Measurements from ENCODE around the gene DGUOK.

DGUOK gene

DNA sequence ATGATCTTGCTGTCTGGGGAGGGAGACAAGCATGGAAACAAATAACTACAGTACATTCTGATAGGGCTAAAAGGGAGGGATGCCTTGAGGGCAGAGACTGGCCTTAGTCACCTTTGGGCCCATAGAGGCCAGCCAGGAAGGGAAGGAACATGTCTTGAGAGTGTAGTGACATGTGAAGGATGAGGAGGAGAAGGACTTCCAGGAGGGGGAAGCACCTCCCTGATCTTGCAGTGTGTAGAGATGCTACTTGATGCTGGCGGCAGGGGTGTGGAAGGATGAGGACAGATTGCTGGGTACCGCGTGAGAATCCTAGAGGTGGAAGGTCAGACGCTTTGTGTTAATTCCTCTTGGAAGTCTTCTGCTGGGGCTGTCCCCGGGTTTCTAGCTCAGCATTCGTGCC, 71.1 kb downstream of the DGUOK start:
- DNase-seq (ENCODE audit: low read depth in 2 of 2), result no peak

- DNase-seq (ENCODE audit: low read depth in 2 of 2), result no peak
Observed at GRCh38 chr2:73998451-73998850, 71.8 kb downstream of the DGUOK start.

- DNase-seq (ENCODE audit: low read depth in 2 of 2), result no peak
Observed at GRCh38 chr2:73998933-73999332, 72.3 kb downstream of the DGUOK start.

DNA sequence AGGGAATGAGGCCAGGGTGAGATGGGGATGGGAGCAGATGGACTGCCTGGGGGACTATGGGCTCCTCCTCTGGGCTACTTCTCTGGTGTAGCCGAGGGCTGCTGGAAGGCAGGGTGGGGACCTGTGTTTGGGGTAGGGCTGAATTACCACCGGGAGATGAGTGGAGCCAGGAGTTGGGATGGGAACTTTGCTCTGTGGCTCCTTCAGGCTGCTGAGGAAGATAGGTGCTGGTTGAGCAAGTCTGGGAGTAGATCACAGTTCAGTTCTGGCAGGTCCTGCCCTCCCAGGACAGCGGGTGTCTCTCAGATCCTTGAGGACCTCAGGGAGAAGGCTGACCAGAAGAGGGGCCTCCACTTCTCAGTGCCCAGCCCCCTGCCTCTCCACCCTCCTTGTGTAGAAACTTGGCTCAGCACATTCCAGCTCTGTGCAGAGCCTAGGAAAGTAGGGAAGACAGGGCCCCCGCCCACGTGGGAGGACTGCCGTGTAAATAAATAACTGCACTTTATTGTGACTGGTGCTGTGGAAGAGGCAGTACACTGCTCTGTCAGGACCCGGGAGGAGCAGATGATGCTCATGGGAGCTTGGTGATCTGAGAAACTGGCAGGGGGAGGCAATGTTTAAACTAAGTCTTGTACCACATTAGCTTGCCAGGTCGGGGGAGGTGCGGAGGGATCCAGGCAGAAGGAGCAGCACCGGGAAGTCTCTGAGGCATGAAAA, 73.4 kb downstream of the DGUOK start:
- DNase-seq (ENCODE audit: low read depth in 2 of 2), result no peak

DNA sequence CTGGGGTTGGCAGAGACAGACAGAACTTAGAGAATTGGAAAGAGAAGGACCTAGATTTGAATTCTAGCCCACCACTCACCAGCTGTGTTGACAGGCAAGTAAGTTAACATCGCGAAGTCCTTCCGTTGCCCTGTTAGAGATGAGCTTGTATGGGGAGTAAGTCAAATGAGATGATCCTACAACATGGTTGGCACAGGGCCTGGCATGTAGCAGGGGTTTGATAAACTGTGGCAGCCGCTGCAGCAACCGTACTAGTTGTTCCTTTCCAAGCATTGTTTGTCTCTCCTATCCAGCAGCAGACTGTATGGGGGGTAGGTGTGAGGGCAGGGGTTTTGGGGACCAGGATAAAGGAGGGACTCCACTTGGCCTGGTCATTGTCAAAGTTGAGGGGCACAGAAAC, 74.0 kb downstream of the DGUOK start:
- no peak for DNase-seq (ENCODE audit: low read depth in 2 of 2)

DNA sequence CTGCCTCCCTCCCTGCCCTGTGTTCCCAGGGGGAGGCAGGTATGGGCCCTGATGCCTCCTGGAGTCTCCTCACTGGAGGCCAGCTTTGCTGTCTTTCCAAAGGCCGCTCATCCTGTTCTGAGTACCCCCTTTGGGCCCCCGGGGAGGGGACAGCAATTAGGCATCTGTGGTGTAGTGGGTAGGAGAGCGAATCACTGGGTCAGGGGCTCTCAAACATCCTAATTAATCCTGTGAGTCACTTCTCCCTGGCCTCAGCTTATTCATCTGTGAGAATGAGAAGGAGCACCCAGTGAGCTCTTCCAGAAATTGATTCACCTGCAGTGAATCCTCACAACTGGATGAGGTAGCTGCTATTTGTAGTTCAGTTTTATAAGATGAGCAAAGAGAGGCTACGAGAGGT, 74.4 kb downstream of the DGUOK start:
- no peak for DNase-seq (ENCODE audit: low read depth in 2 of 2)

DNA sequence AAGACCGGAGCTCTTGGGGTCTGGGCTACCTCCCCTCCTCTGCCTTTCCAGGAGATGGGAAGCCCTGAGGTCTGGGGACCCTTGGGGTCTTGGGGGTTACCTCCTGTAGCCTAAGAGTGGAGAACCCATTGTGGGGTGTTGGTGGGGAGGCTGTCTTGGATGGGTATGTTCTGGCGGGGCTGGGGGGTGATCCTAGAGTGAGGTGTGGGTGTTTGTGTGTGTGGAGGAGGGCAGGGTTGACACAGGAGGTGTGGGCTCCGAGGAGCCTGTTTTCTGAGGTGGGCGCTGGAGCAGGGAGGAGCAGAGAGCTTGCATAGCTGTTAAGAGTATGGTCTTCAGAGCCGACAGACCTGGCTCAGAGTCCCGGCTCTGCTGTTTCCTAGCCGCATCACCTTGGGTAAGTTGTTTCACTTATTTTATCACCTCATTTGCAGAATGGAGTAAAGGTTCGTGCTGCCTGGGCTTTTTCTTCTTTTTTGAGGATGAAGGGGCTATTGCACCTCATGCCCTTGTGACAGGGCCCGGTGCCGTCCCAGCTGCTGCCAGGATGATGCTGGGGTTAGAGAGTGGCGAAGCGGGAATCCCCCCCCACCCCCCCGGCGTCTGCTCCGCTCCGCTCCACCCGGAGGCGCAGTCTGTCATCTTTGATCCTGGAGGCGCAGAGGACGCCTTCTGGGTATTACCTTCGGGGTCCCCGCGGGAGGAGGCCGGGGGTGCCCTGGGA, 75.3 kb downstream of the DGUOK start:
- DNase-seq (ENCODE audit: low read depth in 2 of 2), result no peak

- peak in 1 of 2 donors; percentile 71 for DNase-seq (ENCODE audit: low read depth in 2 of 2)
Observed at GRCh38 chr2:74002505-74003421, 76.1 kb downstream of the DGUOK start.

- DNase-seq (ENCODE audit: low read depth in 2 of 2), result no peak
Observed at GRCh38 chr2:74003494-74004211, 77.0 kb downstream of the DGUOK start.

GRCh38 chr2:74004212-74005182, 77.8 kb downstream of the DGUOK start:
- DNase-seq (ENCODE audit: low read depth in 2 of 2), result no peak

DNA sequence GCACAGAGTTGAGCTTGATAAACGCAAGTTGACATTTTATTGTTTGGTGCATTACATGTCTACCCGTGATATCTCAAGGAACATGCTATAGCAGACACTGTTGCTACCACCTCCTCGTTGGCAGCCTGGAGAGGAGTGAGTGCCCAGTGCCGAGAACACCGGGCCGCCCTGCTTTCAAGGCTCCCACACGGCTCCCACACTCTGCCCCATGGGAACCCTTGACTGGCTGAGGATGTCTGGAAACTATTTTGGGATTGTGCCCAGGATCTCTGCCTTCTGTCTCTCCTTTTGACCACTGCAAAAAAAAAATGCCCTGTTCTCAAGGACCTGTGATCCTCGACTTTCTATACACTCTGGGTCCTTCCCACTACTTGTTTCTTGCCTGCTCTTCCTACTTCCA, 79.1 kb downstream of the DGUOK start:
- DNase-seq (ENCODE audit: low read depth in 2 of 2), result no peak

DNA sequence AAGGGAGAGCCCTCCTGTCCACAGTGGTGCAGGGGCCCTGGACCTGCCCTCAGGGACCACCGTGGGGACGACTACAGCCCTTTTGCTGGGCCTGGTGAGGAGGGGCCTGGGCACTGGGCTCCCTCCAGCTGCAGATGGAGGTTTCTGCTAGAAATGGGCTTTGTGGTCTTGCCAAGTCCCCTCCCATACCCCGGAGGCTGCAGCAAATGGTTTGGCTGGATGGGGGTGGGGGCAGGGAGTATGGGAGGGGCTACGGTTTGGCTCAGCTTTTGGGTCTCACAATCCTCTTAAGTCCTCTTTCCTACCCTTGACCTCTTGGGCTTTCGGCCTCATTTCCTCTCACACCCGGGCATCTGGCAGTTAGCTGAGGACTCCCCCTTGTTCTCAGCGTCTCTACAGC, 79.8 kb downstream of the DGUOK start:
- DNase-seq (ENCODE audit: low read depth in 2 of 2), result no peak

DNA sequence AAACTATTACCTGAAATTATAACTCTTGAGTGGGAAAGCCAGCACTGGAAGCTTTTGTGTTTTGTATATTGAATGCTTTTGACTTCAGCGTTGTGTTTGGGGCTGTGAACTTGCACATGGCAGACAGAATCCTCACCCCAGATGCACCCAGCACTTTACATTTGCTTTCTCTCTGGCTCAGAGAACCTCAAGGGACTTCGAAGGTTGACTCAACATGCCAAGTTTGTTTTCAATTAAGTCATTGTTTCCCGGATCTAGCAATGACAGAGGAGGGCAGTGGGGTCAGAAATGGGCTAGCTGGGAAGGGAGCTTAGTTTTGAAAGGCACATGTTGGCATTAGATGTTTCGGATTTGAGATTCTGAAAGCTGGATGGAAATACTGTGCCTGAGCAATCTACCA, 80.4 kb downstream of the DGUOK start:
- no peak for DNase-seq (ENCODE audit: low read depth in 2 of 2)

DNA sequence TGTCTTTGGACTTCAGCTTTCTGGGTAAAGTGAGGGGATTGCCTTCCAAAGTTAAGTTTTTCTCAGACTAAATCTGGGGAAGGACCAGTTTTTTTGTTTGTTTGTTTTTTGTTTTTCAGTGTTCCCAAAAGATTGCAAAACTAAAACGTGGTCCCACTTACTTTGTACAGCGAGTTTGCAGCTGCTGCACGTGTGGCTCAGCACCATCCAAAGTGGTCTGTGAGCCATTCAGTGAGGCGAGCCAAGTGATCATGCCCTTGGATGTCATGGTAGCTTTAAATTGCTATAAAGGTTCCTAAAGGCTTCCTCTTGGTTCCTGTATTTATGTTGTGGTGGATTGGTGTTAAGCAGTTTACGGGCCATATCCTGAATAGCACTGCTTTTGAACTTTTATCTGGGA, 81.0 kb downstream of the DGUOK start:
- no peak for DNase-seq (ENCODE audit: low read depth in 2 of 2)

Data from stimulated activated CD4-positive, alpha-beta T cell treated with anti-CD3 and anti-CD28 coated beads, Interleukin-15, amount 100 ng/mL, for 48 hours (primary cell).